T-helper 2 cell (primary cell): ENCODE data around the gene HTRA1.
A peak's percentile ranks its signal among the peaks of the same experiment; 100 is the strongest.

Experiments
- DNase-seq, 5 experiments: peaks; one replicate each; pipeline versions ENCODE4 v3.0.0 to v3.0.0-alpha.2; 2012 to 2022

HTRA1 gene

DNA sequence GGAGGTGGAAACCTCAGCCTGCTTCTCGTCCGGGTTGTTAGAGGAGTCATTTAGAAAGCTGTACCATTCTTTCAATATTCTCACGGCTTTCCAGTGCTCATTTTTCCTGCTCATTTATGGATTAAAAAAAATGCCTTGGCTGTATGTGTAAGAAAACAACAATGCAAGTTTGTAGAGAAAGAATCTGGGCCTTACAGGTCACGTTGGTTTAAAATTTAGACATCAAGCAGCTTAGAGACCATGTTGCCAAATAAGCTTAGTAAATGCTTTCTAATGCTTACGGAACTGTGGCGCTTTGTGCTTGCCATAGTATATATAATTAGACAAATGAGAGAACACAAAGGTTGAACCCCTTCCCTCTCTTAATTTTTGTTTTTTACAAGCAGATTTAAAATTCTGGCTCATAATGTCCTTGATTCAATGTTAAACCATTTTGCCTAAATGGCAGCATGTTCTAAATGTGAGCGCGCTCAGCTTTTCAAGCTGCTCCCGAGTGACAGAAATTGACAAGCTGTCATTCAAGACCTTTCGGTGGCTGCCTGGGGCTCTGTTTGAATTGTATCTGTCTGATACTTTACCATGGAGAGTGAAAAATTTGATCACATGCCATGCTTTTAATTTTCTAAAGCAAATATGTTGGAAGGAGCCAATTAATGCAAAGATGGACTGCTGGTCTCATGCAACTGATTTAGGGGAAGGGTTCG lies 5.8 kb upstream of the HTRA1 start:
- DNase-seq = no peak

DNA sequence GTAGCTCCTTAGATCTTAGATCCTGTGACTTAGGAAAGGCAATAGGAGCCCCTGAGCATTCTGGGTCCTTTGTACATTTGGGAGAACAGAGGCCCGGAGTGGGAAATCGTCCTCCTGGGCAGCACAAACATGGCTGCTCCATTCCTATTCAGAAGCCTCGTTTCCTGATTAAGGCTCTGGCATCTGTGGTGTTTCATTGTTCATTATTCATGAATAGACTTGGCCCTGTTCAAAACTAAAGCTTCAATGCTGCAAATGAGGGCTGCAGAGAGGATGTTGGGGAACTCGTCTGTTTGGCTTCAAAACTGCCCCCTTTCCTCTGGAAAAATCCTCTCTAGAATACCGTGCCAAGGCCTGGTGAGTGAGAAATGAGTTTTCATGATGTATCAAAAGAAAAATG lies 3.4 kb upstream of the HTRA1 start:
- no peak for DNase-seq

GRCh38 chr10:122458693-122459092 lies 2.7 kb upstream of the HTRA1 start:
- DNase-seq = no peak

- DNase-seq = no peak
Measured at GRCh38 chr10:122459561-122460273, 1.6 kb upstream of the HTRA1 start.

GRCh38 chr10:122460891-122461293 lies 461 bp upstream of the HTRA1 start:
- DNase-seq = no peak

DNA sequence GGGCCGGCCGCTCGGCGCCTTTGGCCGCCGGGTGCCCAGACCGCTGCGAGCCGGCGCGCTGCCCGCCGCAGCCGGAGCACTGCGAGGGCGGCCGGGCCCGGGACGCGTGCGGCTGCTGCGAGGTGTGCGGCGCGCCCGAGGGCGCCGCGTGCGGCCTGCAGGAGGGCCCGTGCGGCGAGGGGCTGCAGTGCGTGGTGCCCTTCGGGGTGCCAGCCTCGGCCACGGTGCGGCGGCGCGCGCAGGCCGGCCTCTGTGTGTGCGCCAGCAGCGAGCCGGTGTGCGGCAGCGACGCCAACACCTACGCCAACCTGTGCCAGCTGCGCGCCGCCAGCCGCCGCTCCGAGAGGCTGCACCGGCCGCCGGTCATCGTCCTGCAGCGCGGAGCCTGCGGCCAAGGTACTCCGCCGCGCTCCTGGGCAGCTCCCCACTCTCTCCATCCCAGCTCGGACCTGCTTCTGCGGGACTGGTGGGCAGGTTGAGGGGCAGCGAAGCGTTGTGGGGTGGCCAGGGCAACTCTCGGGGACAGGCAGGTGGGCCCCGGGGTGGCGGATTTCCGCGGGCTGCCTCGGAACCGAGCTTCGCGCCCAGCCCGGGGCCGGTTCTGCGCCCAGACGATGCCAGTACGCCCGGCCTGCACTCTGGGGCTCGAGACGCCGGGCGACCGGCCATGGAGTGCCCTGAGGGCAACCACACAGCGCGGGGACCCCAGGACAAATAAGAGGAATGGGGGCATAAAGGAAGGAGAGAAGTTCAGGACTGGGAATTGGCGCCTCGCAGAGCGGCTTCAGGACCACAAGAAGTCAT lies 578 bp downstream of the HTRA1 start:
- peak in 1 of 5 experiments; percentile 5 for DNase-seq

GRCh38 chr10:122462533-122463465 lies 1.4 kb downstream of the HTRA1 start:
- no peak for DNase-seq

DNA sequence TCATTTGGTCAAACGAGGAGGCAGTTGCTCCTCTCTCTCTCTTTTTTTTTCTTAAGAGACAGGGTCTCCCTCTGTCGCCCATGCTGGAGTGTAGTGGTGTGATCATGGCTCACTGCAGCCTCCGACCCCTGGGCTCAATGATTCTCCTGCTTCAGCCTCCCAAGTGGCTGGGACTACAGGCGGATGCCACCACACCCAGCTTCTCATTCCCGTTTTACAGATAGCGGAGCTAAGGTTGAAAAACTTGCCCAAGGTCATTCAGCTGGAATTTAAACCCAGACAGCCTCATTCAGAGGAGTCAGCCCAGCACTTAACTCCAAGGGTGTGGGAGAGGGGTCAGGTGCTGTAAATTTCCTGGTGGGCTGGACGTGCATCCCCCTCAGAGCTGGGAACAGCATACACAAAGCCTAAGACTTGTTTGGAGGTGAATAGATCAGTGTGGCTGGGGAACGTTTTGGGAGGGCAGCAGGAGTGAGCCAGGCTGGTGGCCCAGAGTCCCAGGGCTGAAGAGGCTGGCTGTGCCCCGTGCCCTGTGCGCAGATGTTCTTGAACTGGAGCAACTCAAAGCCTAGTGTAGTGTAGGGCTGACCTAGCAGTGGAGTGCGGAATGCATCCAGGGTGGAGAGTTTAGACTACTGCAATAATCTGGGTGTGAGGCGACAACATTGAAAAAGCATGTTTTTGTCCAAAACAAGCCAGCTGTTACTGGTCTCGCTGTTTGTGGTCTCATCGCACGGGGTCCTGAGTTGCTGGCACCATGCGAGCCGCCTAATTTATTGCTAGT lies 2.3 kb downstream of the HTRA1 start:
- no peak for DNase-seq

DNA sequence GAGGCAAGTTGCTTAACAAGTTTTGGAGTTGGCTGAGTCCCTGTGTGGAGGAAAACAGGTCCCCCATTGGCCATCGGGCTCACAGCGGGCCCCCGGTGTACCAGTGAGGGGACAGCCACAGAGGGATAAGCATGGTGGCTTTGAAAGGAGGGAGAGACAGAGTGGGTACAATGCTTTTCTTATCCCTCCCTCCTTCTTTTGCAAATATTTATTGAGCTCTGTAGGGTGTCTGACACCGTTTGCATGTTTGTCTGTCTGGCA lies 2.8 kb downstream of the HTRA1 start:
- no peak for DNase-seq

GRCh38 chr10:122464586-122464985 lies 3.2 kb downstream of the HTRA1 start:
- DNase-seq = no peak

- DNase-seq = no peak
Measured at GRCh38 chr10:122465401-122466040, 4.2 kb downstream of the HTRA1 start.

DNA sequence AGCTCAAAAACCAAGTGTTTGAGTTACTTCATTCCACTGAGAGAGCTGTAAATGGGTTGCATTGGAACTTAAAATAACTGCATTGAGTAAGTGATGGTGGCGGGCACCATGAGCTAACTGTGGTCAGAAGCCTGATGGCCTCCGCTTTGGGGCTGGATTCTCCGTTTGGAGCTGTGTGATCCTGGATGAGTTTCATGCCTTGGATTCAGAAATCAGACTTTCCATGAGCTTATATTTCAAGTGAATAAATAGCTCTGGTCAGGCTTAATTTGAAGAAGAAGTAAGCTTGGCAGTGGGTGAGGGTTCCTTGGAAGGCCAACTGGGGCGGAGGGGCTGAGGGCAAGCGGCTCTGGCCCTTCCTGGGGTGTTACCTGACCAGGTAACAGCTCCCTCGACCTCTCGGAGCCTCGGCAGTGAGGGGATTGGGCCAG lies 5.6 kb downstream of the HTRA1 start:
- DNase-seq = no peak

DNA sequence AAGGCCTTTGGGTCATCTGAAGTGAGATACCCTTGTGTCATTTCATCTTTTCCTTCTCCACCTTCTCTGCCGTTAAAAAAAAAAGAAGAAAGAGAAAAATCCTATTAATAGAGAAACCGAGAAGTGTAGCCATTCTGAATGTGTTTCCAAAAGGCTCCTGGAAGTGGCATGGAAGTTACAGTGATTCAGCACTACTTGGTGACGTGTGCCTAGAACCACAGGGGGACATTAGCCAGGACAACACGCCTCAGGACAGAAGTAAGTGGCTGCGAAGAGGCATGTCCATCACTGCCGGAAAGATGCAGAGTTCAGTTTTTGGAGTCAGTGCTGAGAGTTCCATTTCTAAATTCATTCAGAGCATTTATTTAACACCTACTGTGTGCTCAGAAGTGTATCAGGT lies 6.3 kb downstream of the HTRA1 start:
- no peak for DNase-seq

- DNase-seq = no peak
Measured at GRCh38 chr10:122468307-122468925, 7.1 kb downstream of the HTRA1 start.

DNA sequence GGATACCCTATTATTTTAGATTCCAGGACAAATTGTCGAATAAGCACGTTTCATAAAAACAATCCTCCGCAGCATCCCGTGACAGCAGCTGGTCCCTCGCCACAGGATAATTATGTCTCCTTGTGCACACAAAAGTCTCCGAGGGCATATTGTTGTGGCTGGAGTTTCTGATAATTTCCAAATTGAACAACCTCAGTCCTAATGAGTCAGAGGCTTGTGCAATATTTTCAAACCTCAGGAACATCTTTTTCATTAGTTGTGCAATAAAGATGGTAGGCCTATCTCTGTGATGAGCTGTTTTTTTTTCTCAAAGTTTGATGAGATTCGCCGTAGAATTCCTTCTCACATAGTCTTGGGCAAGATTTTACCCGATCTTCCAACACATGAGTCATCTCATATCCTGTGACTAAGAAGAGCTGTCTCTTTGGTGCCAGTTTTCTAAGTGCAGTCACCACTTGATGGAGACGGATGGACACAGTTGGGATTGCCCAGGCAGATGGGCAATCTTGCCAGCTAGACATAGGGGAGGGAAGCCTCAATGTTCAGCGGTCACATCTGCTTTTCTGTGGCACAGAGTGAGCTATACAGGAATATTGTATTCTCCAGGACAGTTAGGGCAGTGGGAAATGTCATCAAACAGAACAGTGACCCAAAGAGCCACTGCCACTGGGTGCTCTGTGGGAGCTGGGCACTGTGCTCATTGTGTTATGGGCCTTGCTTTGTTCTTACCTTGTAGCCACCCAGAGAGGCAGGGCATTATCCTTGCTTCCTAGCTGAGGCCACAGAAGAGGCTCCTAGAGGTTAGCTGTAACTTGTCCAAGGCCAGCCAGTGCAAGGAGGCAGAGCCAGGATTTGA lies 7.8 kb downstream of the HTRA1 start:
- DNase-seq = no peak

DNA sequence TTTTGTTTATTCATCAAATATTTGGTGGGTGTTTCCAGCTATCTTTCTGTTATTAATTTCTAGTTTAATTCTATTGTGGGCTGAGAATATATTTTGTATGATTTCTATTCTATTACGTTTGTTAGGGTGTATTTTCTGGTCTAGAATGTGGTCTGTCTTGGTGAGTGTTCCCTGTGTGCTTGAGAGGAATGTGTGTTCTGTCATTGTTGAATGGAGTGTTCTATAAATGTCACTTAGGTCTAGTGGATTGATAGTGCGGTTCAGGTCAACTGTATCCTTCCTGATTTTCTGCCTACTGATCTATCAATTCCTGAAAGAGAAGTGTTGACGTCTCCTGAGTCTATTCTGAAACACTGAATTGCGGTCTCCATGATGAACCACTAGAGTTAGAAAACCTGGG lies 8.5 kb downstream of the HTRA1 start:
- DNase-seq = no peak

- DNase-seq = no peak
Measured at GRCh38 chr10:122471531-122472177, 10.3 kb downstream of the HTRA1 start.

GRCh38 chr10:122473116-122473515 lies 11.8 kb downstream of the HTRA1 start:
- DNase-seq = no peak

DNA sequence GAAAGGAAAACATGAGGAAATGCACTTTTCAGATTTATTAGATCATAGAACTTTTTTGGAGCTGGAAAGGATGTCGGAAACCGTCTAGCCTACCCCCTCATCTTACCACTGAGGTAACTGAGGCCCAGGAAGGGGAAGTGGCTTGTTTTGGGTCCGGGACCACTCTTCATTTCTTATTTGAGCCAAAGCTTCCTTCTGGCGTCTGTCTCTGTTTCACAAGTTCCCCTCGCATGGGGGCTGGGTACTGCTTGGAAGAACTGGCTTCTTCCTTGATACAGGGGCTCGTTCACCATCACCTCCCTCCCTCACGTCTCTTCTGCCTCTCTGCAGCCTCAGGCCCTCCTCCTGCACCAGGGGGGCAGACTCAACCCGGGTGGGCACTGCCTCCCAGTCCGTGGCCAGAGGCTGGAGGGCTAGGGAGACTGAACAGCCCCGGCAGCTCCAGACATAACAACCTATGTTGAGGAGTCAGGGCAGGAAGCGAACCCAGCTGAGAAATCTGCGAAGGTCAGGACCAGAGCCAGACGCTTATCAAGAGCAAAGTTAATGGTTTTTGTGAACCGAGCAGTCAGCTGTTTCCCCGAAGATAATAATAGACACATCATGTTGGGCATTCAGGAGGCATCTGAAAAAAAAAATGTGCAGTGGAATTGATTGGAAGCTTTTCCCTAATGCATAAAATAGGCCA lies 12.9 kb downstream of the HTRA1 start:
- DNase-seq = no peak
